ENCODE measurements around the gene MAPK4.

GRCh38 chr18:50748243-50749229, 188.6 kb downstream of the MAPK4 start:
- no peak for TF ChIP-seq CTCF (IDR thresholded peaks at IDR 0.05)
- no peak for TF ChIP-seq POLR2A (IDR thresholded peaks at IDR 0.05)

Data from body of pancreas (tissue), 4 donors.